ENCODE measurements around the gene COL28A1.

- no peak for TF ChIP-seq YY1 (IDR thresholded peaks at IDR 0.05; ENCODE audit: insufficient read depth, insufficient read length)
- no peak for TF ChIP-seq SUZ12 (IDR thresholded peaks at IDR 0.05; ENCODE audit: extremely low read depth, insufficient read depth, insufficient read length)
Observed at GRCh38 chr7:7565746-7566650, 30.3 kb upstream of the COL28A1 start.

Measured in NT2/D1 (cell line).